ENCODE measurements around the gene EXOSC10.
"Not testable (repeated sequence)": the region's sequence is repeated elsewhere in the genome, so short reads cannot be mapped to it uniquely, and the experiment has no call there.

EXOSC10 gene

DNA sequence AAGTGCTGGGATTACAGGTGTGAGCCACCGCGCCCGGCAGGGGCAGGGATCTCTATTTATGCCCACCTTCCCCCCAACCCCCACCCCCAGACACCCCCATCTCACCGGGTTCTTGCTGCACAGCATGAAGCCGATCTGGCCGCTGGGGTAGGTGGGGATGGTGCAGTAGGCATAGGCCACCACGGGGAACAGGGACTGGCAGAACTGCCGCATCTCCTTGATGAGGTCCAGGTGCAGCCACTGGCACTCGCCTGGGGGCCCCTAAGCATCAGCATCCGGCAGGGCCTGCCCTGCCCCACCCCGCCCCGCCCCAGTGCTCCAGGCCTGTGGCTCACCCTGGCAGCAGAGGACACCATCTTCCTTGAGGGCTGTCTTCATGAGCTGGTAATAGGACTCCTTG is 44.0 kb downstream of the EXOSC10 start:
- no peak for FAIRE-seq
- no peak for DNase-seq (ENCODE audit: insufficient read length, low spot score)
- TF ChIP-seq, protein P1, sequence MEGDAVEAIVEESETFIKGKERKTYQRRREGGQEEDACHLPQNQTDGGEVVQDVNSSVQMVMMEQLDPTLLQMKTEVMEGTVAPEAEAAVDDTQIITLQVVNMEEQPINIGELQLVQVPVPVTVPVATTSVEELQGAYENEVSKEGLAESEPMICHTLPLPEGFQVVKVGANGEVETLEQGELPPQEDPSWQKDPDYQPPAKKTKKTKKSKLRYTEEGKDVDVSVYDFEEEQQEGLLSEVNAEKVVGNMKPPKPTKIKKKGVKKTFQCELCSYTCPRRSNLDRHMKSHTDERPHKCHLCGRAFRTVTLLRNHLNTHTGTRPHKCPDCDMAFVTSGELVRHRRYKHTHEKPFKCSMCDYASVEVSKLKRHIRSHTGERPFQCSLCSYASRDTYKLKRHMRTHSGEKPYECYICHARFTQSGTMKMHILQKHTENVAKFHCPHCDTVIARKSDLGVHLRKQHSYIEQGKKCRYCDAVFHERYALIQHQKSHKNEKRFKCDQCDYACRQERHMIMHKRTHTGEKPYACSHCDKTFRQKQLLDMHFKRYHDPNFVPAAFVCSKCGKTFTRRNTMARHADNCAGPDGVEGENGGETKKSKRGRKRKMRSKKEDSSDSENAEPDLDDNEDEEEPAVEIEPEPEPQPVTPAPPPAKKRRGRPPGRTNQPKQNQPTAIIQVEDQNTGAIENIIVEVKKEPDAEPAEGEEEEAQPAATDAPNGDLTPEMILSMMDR (IDR thresholded peaks at IDR 0.05; ENCODE audit: insufficient read depth, missing control alignments) = no peak

DNA sequence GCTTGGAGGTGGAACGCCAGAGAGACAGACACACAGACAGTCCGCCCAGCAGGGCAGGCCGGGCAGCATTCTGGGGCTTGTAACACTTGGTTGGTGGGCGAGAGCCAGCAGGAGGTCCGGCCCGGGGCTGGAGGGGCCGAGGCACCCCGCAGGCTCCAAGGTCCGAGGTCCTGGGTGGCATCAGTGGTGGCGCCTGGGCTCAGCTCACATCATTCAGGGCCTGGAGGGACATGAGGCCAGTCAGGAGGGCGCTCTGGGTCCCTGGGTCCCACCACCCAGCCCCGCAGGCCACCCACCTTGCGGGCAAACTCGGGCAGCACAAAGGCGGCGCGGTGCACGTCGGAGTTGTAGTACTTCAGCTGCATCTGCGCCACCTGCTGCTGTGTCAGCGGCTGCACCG is 45.0 kb downstream of the EXOSC10 start:
- TF ChIP-seq, protein P1 (IDR thresholded peaks at IDR 0.05; ENCODE audit: insufficient read depth, missing control alignments) = no peak
- no peak for FAIRE-seq

DNA sequence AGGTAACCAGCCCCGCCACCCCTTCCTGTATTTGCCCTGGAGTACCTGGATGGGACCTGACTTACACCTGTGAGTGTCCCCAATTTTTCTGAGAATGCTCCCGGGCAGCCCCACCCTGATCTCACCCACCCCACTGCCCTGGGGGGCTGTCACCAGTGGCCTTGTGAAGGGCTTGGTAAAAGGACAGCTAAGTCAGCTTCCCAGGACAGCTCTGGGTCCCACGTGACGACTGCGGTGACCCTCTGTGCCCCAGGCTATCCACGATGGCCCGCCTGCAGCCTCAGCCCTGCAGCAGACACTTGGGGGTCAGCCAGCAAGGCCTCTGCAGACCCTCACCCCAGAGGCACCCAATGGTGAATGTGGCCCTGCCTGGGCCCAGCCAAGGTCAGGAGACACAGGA is 45.5 kb downstream of the EXOSC10 start:
- no peak for DNase-seq (ENCODE audit: insufficient read length, low spot score)
- no peak for FAIRE-seq
- TF ChIP-seq, protein P1 (IDR thresholded peaks at IDR 0.05; ENCODE audit: insufficient read depth, missing control alignments) = no peak

More for the DNA sequence above, 45.0 kb downstream of the EXOSC10 start:
- no peak for DNase-seq (ENCODE audit: insufficient read length, low spot score)

DNA sequence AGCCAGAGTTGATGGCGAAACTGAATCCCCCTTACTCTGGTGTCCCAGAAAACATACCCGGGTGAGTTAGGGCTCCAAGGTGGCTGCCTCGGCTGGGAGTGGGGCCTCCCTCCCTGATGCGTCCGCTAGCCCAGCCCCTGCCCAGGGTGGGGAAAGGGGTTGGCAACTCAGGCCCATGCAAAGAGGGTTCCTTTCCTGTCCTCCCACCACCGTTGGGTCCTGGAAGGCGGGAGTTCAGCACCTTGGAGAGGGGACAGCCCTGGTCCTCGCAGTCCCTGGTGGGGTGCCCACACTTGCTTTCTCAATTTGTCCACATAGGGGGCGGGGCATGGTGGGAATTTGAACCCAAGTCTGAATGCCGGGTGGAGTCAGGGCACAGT is 45.9 kb downstream of the EXOSC10 start:
- DNase-seq (ENCODE audit: insufficient read length, low spot score) (no peak), FAIRE-seq (no peak)
- TF ChIP-seq, protein P1 (IDR thresholded peaks at IDR 0.05; ENCODE audit: insufficient read depth, missing control alignments) = no peak

DNA sequence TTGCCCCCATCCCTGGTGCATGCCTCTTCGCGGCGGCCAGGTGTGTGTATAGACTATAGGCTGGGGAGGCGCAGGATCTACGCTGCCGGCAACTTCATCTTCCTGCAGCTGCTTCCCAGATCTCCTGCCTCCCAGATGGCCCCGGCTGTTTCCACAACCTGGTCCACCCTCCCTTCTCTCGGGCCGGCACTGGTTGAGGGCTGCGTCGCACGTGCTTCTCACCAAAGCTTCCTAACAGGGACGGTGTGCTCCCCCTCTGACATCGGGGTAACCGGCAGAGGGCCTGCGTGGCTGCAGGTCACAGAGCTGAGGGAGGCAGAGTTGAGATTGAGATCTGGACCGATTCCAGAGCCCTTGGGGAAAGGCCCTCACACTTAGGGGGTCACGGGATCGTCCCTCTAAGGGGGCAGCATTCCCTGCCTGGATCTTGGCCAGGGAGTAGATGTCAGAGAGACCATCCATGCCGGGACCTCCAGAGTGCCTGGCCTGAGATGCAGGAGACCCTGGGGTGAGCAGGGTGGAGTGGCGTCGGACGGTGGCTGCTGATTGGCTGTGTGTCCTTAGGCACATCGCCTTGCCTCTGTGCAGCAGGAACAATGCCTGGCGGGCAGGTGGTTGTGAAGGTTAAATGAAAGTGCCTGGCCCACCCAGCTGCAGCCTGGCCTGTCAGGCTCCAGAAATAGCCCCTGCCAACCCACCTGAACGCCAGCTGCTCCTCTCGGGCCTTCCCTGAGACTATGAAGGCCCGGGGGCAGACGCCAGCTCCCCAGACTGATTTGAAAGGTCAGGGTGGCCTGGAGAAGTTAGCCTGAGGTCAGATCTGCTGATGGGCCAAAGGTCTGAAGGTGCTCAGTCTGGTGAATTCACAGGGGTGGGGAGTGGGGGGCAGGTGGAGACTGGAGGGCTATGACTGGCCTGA is 46.6 kb downstream of the EXOSC10 start:
- no peak for FAIRE-seq
- TF ChIP-seq, protein P1 (IDR thresholded peaks at IDR 0.05; ENCODE audit: insufficient read depth, missing control alignments) = no peak
- DNase-seq (ENCODE audit: insufficient read length, low spot score) = no peak

DNA sequence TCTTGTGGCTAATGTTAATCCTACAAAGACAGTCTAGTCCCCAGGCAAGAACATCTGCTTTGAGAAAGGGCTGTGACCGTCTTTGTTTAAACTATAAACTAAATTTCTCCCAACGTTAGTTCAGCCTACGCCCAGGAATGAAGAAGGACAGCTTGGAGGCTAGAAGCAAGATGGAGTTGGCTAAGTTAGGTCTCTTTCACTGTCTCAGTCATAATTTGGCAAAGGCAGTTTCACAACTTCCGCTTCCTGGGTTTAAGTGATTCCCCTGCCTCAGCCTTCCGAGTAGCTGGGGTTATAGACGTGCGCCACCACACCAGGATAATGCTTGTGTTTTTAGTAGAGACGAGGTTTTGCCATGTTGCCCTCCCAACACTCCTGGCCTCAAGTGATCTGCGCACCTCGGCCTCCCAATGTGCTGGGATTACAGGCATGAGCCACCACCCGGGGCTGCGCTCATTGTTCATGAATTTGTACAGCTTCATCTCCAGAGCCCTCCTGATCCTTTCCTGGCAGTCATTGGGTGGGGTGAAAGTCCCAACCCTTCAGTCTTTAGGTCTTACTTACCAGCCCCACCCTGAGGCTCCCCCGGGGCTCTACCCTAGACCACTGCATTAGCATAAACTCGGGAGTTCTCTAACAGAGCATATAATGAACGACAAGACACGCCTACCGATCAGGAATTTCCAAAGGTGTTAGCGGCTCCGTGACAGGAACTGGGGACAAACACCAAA is 47.7 kb downstream of the EXOSC10 start:
- DNase-seq (ENCODE audit: insufficient read length, low spot score) = no peak
- FAIRE-seq = no peak

DNA sequence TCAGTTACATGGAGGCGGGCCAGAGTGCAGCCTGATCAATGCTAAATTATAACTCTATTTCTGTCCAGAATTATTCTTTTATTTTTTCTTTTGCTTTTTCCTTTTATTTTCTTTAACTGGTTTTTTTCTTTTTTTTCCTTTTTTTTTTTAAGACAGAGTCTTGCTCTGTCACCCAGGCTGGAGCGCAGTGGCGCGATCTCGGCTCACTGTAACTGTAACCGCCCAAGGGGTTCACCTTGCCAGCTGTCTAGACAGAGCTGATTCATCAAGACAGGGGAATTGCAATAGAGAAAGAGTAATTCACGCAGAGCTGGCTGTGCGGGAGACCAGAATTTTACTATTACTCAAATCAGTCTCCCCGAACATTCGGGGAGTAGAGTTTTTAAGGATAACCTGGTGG is 48.5 kb downstream of the EXOSC10 start:
- not testable (repeated sequence) for DNase-seq (ENCODE audit: insufficient read length, low spot score); FAIRE-seq

More for the DNA sequence above, 47.7 kb downstream of the EXOSC10 start:
- TF ChIP-seq, protein P1 (IDR thresholded peaks at IDR 0.05; ENCODE audit: insufficient read depth, missing control alignments) = no peak

Data from D721Med (cell line).